Measurements from ENCODE around the gene PPP1R12C.

DNA sequence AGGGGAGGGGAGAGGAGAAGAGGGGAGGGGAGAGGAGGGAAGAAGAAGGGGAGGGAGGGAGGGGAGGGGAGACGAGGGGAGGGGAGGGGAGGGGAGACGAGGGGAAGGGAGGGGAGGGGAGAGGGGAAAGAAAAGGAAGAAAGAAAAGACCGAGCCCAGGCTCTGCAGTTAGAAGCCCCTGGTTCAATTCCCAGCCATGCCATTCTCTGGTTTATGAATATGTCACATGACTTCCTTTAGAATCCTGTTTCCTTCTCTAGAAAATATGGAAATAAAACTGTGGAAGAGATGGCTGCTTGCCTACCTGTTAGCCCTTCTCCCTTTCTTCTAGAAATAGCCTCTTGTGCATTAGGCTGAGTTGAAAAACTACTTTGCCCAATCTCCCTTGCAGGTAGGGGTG lies 17.3 kb upstream of the PPP1R12C start:
- TF ChIP-seq POLR2A (IDR thresholded peaks at IDR 0.05): no peak
- TF ChIP-seq, protein P1, sequence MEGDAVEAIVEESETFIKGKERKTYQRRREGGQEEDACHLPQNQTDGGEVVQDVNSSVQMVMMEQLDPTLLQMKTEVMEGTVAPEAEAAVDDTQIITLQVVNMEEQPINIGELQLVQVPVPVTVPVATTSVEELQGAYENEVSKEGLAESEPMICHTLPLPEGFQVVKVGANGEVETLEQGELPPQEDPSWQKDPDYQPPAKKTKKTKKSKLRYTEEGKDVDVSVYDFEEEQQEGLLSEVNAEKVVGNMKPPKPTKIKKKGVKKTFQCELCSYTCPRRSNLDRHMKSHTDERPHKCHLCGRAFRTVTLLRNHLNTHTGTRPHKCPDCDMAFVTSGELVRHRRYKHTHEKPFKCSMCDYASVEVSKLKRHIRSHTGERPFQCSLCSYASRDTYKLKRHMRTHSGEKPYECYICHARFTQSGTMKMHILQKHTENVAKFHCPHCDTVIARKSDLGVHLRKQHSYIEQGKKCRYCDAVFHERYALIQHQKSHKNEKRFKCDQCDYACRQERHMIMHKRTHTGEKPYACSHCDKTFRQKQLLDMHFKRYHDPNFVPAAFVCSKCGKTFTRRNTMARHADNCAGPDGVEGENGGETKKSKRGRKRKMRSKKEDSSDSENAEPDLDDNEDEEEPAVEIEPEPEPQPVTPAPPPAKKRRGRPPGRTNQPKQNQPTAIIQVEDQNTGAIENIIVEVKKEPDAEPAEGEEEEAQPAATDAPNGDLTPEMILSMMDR (IDR thresholded peaks at IDR 0.05): no peak

Measured in uterus (tissue), 2 donors.